ENCODE measurements around the gene POU2AF3.

Gene POU2AF3

DNA sequence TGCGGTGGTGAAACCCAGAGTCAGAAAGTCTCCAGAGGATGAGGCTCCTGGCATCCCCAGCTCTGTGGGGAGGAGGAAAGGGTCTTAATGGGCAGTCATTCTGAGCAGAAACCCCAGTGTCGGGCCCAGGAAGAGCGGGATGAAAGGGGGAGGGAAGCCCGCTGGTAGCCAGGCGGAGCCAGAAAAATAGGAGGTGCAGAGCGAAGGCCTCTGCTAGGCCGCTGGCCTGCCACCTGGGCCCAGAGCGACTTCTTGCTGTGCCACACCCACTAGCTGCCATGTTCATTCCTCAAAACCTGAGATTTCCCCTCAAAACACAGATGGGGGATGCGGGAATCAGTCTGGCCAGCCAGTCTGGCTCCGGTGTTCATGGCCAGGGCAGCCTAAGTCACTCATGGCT, 650 bp upstream of the POU2AF3 start:
- Histone ChIP-seq H3K9me3 (ENCODE audit: severe bottlenecking) (no peaks in the 10 kb centered on the region), H3K27me3 (ENCODE audit: insufficient read depth, low read depth, severe bottlenecking) (no peaks in the 10 kb centered on the region), H3K36me3 (no peaks in the 10 kb centered on the region), H3K27ac (no peak overlapping the region), H3K4me3 (ENCODE audit: low read depth, low read length) (no peak overlapping the region)
- no peak for DNase-seq
- TF ChIP-seq, protein P1, sequence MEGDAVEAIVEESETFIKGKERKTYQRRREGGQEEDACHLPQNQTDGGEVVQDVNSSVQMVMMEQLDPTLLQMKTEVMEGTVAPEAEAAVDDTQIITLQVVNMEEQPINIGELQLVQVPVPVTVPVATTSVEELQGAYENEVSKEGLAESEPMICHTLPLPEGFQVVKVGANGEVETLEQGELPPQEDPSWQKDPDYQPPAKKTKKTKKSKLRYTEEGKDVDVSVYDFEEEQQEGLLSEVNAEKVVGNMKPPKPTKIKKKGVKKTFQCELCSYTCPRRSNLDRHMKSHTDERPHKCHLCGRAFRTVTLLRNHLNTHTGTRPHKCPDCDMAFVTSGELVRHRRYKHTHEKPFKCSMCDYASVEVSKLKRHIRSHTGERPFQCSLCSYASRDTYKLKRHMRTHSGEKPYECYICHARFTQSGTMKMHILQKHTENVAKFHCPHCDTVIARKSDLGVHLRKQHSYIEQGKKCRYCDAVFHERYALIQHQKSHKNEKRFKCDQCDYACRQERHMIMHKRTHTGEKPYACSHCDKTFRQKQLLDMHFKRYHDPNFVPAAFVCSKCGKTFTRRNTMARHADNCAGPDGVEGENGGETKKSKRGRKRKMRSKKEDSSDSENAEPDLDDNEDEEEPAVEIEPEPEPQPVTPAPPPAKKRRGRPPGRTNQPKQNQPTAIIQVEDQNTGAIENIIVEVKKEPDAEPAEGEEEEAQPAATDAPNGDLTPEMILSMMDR (IDR thresholded peaks at IDR 0.05; ENCODE audit: low read depth, low read length), result no peak

DNA sequence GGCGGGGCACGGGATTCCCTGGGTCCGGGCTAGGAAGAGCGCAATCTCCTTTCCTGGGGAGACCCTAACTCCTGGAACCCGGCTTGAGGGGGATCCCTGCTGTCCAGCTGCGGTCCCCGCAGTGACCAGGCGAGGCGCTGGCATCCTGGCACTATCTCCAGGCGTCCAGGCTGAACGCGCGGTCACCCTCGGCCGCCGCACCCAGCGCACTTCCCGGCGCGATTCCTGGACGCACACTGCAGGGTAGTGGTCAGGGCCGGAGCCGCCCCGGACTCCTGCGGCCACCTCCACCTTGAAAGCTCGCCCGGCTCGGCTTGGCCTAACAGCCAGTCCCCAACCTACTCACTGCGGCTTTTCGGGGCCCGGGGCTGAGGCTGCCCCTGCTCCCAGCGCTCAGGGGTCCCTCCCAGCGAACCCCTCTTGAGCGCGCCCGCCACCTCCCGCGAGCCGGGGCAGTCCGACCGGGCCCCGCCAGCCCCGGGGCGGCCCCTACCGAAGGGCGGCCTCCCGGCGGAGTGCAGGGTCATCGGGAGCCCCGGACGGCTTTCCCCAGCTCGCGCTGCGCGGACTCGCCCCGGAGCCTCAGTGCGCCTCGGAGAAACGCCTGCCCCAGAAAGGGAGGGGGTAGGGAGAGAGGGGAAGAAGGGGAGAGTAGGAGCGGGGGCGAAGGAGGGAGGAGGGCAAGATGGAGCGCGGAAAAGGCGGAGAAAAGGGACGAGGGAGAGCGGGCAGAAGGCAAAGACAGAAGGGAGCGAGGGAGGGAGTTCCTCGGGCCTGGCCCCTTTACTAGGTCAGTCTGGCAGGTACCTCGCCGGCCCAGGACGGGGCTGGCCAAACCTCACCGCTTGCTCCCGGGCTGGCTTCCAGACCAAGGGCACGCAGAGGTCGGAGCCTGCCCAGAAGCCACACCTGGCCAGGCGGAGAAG, 1.0 kb downstream of the POU2AF3 start:
- TF ChIP-seq, protein P1 (IDR thresholded peaks at IDR 0.05; ENCODE audit: low read depth, low read length), result peak; percentile 60
- peak overlapping the region; percentile 52 for H3K4me3 ChIP-seq (ENCODE audit: low read depth, low read length)
- H3K9me3 ChIP-seq (ENCODE audit: severe bottlenecking), result no peaks in the 10 kb centered on the region
- no peaks in the 10 kb centered on the region for H3K27me3 ChIP-seq (ENCODE audit: insufficient read depth, low read depth, severe bottlenecking)
- peak; percentile 53 for DNase-seq
- peak overlapping the region; percentile 27; the same call in 1 of the 2 replicates for H3K27ac ChIP-seq
- H3K36me3 ChIP-seq, result no peaks in the 10 kb centered on the region

DNA sequence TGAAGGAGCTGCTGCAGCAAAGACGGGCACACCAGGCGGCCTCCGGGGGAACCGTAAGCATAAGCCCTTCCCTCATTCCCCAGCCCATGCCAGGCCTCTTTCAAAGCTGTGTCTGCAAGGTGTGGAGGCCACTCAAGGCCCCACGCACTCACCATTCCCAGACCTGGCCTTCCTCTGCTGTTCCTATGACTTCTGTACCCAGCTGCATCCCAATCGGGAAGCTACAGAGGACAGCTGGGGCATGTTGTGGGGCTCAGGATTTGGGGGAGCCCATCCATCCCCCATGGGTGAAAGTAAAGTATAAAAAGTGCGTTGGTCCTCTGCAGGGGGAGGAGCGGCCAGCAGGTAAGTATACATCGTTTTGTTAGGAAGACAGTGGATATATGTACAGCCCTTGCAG, 2.2 kb downstream of the POU2AF3 start:
- no peak overlapping the region for H3K27ac ChIP-seq
- H3K4me3 ChIP-seq (ENCODE audit: low read depth, low read length), result no peak overlapping the region
- no peaks in the 10 kb centered on the region for H3K9me3 ChIP-seq (ENCODE audit: severe bottlenecking)
- TF ChIP-seq, protein P1 (IDR thresholded peaks at IDR 0.05; ENCODE audit: low read depth, low read length), result no peak
- no peak for DNase-seq
- no peaks in the 10 kb centered on the region for H3K27me3 ChIP-seq (ENCODE audit: insufficient read depth, low read depth, severe bottlenecking)
- no peaks in the 10 kb centered on the region for H3K36me3 ChIP-seq

DNA sequence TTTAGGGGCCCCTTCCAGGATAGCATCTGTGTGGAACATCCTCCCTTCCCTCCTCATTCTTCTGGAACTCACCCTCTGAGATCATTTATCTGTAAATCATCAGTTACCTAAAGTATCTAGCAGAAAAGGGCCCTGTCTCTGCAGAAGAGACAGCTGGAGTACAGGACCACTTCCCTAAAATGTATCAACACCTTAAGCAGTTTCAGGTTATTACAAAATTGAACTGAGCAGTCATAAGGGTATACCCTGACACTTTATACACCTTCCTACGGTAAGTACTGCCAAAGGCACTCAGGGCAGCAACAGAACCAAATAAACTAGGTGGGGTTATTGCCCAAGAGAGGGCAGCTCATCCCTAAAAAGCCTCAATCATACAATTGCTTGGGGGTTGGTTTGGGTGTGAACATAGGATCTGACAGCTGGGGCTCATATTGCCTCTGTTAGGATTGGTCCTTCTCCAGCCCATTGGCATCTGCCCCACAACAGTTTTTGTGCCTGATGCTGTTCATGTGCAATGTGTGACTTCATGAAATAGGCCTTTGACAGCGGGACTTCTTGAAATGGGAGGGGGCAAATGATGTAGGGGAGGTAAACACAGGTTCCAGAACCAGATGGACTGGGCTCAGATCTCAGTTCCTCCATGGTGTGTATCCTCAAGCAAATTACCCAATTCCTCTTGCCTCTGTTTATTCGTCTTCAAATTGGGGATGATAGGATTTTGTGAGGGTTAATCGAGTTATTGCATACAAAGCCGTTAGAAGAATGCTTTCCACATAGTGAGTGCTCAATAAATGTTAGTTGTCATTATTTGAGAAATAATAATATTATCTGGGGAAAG, 2.9 kb downstream of the POU2AF3 start:
- H3K4me3 ChIP-seq (ENCODE audit: low read depth, low read length), result no peak overlapping the region
- H3K27ac ChIP-seq, result no peak overlapping the region
- H3K36me3 ChIP-seq, result no peaks in the 10 kb centered on the region
- TF ChIP-seq, protein P1 (IDR thresholded peaks at IDR 0.05; ENCODE audit: low read depth, low read length), result no peak
- H3K9me3 ChIP-seq (ENCODE audit: severe bottlenecking), result no peaks in the 10 kb centered on the region
- H3K27me3 ChIP-seq (ENCODE audit: insufficient read depth, low read depth, severe bottlenecking), result no peaks in the 10 kb centered on the region
- no peak for DNase-seq

DNA sequence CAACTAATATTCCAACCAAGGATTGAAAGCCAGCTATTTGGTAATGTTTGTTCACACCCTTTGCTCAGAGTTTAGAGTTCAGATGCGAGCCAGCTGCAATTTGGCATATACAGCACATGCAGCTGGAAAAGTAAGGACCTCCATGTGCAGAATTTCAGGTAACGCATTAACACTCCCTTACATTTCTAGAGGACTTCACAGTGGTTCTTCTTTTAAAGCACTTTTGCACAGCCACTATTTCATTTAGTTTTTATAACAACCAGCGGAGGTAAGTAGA, 3.4 kb downstream of the POU2AF3 start:
- Histone ChIP-seq H3K27me3 (ENCODE audit: insufficient read depth, low read depth, severe bottlenecking) (no peaks in the 10 kb centered on the region), H3K36me3 (no peaks in the 10 kb centered on the region), H3K9me3 (ENCODE audit: severe bottlenecking) (no peaks in the 10 kb centered on the region), H3K27ac (no peak overlapping the region), H3K4me3 (ENCODE audit: low read depth, low read length) (no peak overlapping the region)
- DNase-seq, result no peak
- TF ChIP-seq, protein P1 (IDR thresholded peaks at IDR 0.05; ENCODE audit: low read depth, low read length), result no peak

All from WERI-Rb-1 (cell line).